CD4-positive, alpha-beta T cell treated with Interleukin-6 at 100 ng/mL for 8 hours (primary cell): Measurements from ENCODE around the gene TBX18.

Source experiments
- DNase-seq: peaks from one replicate; pipeline ENCODE4 v3.0.0-alpha.2; 2020; ENCODE audit warnings: mixed read lengths, low spot score

TBX18 gene

DNA sequence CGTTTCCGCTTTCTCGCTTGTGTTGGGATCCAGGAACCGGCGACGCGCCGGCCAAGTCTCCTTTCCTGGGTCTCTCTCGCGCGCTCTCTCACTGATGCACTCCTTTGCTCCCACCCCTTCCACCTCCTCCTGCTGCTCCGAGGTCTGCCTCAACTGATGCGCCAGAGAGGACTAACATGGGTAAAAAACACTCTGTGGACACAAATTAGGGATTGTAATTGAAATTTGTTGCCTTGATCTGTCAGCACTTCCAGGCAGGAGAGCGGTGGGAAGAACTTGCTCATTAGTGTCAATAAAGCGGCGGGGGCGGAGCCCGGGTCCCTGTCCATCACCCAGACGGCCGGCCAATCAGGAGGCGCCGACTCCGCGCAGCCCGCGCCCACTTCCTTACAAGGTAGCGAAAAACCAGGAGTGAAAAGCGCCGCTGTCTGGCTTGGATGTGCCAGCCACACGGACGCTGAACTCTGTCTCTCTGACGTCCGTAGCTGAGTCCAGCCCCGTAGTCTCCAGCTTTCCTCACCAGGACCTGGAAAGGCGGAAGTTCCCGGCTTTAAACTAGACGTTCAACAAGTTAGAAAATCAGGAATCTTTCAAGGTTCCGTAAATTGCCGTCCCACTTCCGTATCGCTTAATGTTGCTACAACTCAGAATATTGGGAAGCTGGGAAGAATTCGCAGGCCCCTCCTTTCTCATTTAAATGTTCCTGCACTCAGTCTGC is at the start of gene TBX18:
Gene TBX18, minus strand, starts transcription at position 267 of the 718 bp plus-strand sequence. CDS start 417 bp downstream, outside the sequence.
- no peak for DNase-seq

DNA sequence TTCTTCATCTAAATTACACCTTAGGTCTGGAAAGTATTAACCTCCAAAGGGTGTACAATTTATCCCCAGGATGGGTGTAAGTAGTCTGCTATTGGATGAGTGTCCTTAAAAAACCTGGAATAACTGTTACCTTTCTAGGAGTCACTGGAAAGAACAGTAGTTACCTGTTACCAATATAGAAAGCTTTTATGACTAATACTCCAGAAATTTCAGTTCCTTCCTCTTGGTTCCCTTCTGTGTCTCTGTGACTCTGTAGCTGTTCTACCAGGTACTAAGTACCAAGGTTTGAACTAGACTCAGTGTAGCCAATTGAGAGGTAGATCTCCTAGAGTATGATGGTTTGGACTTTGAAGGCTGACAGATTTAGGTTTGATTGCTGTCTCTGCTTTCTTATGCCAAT is 47.0 kb upstream of the TBX18 start:
- no peak for DNase-seq

DNA sequence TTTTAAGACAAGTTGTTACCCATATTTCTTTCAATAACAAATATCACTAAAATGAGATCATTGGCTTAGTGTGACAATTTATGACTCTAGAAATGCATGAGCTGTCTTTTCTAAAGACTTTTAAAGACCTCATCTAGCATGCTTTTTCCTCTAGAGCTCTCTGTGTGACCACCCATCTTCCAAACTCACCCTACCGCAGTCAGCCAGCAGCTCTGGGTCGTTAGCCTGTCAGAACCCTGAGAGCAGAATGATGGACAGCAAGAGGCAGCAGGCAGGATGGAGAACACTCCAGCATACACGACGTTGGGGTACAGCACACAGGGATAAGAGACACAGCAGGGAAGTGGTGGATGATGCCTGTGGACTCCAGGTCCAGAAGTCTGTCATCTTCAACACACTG is 45.1 kb upstream of the TBX18 start:
- DNase-seq = no peak

DNA sequence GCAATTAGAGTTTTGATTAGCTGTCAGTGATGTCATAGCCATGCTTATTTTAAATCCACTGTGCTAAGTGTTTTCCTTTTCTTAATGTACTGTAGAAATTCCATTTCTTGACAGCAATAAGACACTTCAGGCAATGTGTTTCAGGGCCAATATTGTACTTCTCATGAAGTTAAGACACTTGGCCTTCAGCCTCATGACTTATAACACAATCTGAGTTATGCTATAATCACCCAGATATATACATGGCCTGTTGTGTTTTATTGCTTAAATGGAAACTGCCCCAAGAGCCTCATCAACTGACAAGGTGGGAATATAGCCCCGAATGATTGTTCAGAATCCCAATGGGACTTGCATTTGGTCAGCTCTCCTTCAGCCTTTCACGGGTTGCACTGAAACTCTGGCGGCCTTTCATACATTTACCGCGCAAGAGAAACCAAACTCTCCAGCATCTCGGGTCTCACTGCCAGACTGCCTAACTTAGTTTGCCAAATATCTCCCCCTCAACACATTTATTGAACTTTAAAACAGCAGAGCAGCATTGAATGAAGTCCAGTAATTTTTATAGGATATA is 44.2 kb upstream of the TBX18 start:
- DNase-seq = no peak

DNA sequence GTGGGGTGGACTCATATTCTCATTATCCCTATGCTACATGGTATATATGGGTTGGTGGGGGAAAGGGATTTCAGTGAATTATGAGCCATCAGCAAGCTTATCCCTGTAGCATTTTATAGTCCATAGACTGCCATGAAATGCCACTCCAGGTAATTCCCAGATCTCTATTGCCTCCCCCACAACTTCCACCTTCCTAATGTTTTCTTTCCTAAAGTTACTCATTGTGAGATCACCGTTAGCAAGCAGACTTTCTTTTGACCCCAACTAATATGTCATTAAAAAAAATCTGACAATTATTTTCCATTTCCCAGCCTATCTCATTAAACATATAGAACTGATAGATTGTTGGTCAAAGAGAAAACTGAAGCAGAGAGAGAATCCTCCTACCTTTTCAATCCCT is 40.7 kb upstream of the TBX18 start:
- no peak for DNase-seq

DNA sequence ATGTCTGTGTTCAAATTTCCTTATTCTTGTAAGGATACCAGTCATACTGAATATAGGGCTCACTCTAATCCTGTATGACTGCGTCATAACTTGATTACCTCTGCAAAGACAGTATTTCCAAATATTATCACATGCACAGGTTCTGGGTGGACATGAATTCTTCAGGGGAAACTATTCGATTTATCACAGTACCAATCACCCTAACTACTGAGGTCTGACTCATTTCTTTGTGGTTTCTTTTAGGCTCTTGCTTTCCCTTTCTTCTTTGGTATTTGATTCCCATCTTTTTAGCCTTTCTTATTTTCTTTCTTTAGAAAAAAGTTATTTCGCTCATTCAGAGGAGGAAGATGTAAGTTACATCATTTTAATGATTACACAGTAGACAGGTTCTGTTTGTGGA is 40.3 kb upstream of the TBX18 start:
- DNase-seq = no peak

DNA sequence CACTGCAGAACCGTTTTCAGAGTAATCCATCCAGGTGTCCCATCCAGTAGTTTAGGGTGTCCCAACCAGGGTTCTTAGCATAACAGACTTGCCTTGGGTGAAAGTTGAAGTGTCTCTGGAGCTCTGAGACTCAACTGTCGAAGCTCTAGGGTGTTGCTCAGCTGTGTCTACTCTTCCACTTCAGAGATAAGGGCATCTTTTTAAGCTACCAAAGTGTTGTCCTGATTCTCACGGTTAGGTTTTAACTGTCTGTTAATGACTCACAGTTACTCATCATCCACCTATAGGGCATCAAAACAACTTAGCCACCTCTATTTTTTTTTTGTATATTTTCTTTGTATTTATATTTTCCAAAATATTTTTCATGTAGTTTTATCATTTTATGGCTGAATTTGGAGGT is 36.9 kb upstream of the TBX18 start:
- no peak for DNase-seq

DNA sequence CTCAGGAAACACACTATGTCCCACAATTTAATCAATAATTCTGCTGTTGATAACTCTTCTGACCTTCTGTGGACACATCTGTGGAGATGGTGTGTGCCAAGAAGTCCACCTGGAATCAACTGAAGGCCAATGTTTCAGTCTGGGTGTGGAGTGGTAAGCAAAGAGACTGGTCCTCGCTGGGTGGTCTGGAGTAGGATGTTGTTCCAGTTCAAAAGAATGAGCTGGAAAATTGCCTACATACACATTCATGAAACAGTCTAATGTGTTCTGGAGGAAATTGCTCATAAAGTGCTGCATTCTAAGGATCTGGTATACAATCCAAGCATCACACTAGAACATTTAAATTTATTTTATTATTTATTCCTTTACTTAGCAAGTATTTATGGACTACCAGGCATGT is 33.9 kb upstream of the TBX18 start:
- no peak for DNase-seq

DNA sequence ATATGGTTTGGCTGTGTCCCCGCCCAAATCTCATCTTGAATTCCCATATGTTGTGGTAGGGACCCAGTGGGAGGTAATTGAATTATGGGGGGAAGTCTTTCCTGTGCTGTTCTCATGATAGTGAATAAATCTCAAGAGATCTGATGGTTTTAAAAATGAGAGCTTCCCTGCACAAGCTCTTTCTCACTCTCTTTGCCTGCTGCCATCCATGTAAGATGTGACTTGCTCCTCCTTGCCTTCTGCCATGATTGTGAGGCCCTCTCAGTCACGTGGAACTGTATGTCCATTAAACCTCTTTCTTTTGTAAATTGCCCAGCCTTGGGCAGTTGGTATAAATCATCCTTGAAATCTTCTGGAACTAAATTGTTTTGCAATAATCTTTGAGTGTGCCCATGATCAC is 31.9 kb upstream of the TBX18 start:
- DNase-seq = no peak

DNA sequence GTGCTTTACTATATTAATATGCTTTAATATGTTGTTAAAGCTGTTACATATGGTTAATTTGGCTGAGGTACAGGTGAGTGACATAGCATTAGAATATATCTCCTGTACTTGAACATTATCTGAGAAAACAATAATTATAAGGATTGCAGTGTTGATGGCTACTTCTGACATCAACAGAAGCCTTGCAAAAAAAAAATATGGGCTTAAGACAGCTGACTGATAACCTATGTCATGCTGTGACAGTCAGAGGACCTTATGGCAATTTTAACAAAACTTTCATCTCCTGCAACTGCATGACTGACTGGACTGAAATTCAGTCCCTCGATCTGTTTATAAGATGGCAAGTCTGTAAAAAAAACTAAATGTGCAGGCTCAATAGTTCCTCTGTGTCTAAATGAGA is 27.5 kb upstream of the TBX18 start:
- DNase-seq = no peak

DNA sequence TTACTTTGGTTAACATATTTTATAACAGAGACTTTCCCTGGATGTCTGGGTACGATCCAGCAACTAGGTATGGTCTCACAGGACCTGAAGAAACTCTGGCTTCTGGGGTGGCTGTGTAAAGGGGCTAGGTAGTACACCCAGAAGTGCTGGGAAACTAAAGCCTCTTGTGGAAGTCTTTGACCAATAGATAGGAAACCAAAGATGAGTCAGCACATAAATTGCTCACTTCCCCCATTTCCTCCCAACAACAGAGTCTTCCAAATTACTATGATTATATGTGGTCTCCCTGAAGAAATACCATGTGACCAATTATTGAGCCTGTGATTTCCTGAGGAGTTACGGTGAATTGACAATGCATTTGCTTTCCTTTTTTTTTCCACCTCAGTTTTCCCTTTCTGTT is 26.8 kb upstream of the TBX18 start:
- DNase-seq = no peak

DNA sequence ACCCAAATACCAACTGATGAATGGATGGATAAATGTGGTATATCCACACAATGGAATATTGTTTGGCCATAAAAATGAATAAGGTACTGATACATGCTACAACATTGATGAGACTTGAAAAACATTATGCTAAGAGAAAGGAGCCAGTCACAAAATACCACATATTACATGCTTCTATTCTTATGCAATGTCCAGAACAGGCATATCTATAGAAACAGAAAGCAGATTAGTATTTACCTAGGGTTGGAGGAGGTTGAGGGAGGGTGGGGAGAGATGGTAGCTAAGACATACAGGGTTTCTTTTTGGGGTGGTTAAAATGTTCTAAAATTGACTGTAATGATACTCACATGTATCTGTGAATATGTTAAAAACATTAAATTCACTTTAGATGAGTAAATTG is 24.8 kb upstream of the TBX18 start:
- DNase-seq = no peak

DNA sequence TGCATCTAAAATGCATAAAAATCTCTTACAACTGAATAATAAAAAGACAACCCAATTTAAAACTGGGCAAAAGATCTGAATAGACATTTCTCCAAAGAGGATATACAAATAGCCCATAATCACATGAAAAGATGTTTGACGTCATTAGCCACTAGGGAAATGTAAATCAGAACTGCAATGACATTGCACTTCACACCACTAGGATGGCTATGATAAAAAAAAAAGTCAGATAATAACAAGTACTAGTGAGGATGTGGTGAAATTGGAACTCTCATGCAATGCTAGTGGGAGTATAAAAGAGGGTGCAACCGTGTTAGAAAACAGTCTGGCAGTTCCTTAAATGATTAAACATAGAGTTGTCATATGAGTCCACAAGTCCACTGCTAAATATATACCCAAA is 24.3 kb upstream of the TBX18 start:
- no peak for DNase-seq

DNA sequence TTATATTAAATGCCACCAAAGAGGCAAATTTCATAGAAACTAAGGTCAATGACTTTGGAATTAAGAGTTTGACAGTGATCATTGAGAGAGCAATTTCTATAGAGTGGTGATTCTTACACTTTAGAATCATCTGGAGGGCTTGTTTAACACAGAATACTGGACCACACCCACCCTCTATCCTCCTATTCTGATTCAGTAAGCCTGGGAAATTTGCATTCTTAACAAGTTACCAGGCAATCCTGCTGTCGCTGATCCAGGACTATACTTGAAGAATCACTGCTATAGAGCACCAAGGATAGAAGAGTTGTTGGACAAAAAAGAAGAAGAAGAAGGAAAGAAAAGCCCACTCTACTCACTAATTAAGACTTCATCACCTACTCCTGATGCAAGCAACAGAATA is 21.3 kb upstream of the TBX18 start:
- no peak for DNase-seq

DNA sequence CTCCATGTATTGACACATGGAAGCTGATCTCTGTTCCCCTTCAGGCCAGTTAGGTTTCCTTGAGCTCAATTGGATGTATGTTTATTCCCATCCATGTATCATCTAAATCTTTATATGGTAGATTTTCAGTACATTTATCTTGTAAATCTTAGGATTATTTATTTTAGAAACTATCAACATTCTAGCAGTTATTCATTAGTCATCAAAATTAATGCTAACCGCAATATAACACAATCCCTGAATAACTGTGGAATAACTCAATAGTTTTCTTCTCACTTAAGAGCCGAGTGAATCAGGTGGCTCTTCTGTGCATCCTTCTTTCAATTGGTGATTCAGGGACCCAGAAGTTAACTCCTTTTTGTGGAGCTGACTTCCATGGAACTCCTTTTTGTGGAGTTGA is 15.5 kb upstream of the TBX18 start:
- no peak for DNase-seq

DNA sequence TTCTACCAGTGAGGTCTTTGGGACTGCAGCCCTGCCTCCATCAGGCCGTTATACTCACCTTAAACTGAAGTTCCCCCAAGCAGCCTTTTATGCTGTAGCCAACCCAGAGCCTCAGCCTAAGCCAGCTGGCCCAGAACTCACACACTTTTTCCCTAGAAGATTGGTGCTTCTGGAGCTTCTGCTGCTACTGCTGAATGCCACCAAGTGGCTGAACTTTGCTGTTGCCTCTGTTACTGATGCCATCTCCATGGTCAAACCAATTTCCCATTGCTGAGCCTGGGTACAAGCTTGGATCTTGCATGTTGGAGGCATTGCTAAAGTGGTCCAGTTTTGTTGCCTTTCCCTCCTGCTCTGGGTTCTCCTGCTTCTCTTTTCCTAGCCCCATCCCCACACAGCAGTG is 15.0 kb upstream of the TBX18 start:
- DNase-seq = no peak

DNA sequence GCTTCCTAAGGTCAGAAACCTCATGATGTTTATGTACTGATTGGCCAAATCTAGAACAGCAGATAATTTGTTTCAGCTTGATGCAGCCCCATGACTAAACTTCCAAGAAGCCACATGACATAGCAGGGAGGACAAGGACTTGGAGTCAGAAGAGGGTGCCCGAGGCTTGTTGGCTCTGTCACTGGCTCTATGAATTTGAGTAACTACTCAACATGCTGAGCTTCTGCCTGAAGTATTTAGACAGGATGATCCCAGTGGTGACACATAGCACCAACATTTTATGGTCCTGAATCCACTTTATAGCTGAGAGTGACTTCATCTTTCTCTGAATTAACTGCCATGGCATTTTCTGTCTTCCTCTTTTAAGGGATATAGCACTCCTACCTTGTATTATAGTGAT is 13.5 kb upstream of the TBX18 start:
- no peak for DNase-seq

DNA sequence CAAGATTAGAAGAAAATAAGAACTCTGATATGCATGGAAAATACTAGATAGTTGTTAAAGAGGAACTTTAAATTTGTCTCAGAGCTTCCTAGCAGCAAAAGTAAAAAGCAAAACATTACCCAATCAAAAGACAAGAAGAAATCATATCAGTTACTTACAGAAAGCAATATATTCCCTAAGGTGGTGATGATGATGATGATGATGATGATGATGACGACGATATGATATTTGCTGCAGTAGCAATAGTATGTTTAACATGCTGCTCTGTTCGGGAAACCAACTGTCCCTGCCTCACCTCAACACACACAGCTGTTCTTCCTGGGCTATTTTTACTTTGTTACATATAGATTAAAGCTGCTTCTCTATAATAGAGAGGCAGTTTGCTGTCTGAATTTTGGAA is 12.0 kb upstream of the TBX18 start:
- no peak for DNase-seq

DNA sequence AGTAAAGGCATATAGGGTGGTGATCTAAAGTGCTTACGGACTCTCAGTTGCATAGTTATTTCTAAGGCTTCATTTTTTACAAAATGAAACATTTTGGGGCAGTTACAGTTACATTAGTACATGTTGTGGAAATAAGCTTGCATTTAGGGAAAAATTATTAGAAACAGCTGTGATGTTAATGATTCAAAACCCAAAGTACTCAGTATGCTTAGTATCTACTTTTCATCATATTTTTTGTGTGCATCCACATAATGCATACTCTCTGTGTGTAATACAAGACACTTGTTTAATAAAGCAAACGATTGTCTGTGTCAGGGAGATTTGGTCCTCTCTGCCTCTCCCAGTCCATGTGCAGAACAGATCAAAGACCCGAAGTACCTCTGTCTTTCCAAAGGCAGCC is 11.4 kb upstream of the TBX18 start:
- DNase-seq = no peak

DNA sequence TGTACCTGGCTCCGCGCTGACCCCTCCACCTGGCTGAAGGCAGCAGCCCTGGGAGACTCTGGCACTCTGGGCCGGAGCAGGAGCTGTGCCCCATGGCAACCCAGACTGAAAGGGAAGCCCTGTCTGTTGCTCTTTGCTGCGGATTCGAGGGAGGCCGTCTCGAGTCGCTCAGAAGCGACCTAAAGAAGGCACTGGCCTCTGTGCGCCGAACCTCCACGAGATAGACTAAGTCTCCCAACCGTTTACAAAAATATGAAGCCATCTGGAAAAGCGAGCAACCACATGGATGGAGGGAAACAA is 10.5 kb upstream of the TBX18 start:
- no peak for DNase-seq

DNA sequence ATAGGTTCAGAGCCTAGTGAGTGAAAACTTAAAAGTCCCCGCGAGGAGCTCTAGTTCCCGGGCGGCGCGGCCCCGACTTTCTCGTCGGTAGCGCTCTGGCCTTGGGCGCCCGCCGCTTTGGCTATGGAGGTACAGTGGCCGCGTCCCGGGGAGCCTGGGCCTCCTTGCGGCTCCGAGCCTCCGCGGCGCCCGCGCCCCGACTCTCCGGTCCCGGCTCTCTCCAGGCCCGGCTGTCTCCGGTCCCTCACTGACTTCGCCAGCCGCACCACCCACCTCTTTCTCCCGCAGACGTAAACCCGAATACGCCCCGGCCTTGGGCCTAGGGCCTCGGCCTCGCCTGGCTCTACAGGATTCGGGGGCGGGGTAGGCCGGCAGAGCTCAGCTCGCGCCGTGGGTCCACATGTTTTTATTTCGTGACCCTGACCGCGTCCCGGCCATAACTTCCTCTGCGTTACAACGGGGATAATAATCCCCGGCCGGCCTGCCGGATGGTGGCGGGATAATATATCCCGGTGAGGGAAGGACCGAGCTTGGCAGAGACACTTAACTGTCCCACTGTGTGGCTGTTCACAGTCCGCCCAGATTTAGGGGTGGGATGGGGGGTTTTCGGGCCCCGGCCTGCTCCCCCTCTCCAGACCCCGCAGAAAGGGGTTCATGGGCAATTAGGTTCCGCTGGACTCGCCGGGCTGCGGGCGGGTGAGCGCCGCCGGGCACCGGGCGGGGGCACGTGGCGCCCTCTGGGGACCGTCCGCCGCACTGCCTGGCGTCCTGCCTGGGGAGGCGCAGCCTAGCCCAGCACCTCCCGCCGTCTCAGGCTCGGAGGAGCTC is 10.0 kb upstream of the TBX18 start:
- no peak for DNase-seq

DNA sequence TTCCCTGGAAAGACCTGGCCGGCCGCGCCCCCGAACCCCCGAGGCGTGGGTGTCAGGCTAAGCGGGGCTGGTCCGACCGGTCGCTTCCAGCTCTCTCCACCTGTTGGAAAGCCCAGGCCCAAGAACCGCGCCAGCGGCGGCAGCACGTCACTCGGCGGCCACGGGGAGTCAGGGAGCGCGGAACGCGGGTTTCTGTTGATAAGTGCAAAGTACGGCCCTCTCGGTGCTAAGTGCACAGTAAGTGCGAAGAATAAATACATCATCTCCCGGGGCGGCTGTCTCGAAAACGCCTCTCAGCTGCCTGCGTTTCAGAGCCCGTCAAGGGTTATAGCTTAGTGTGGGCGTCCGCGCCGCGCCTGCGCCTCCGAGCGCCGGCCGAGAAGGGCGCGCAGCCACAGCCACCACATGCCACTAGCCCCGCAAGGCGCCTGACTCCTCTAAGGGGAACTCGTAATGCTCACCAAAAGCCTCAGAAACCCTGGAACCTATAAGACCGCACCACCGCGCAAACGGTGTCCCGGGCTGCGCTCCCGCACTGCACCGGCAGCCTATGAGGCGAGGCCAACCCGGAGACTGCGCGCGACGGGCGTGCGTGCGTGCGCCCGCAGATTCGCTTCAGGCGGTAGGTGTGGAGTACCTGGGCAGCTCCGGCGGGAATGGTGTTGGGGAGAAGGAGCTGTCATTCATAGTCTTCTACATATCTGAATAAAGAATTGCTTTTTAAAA is 9.2 kb upstream of the TBX18 start:
- no peak for DNase-seq

DNA sequence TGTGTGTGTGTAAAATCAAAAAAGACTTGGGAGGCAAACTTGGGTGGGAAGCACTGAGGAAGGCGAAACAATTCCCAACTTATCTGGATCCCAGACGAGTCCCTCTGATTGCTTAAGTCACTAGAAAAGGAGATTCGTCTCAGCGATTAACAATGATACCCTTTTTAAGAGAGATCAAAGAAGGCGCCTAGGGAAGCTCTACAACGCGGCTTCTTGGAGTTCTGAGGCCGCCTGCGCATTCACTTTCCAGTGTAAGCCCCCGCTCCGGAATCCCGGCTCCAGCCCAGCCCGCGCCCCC is 8.7 kb upstream of the TBX18 start:
- DNase-seq = no peak
